ENCODE measurements around the gene SYF2.
A peak's percentile ranks its signal among the peaks of the same experiment; 100 is the strongest.
"Not testable (repeated sequence)": the region's sequence is repeated elsewhere in the genome, so short reads cannot be mapped to it uniquely, and the experiment has no call there.

Gene SYF2

GRCh38 chr1:25246600-25247023 lies 14.3 kb upstream of the SYF2 start:
- no peak for DNase-seq (ENCODE audit: low read depth in 2 of 2)

GRCh38 chr1:25245809-25246599 lies 13.7 kb upstream of the SYF2 start:
- DNase-seq (ENCODE audit: low read depth in 2 of 2): no peak

GRCh38 chr1:25245393-25245792 lies 13.1 kb upstream of the SYF2 start:
- DNase-seq (ENCODE audit: low read depth in 2 of 2): no peak

GRCh38 chr1:25243907-25244306 lies 11.6 kb upstream of the SYF2 start:
- no peak for DNase-seq (ENCODE audit: low read depth in 2 of 2)

- peak; percentile 66 to 69 for DNase-seq (ENCODE audit: low read depth in 2 of 2)
Measured at GRCh38 chr1:25239681-25240541, 7.6 kb upstream of the SYF2 start.

GRCh38 chr1:25238046-25238445 lies 5.7 kb upstream of the SYF2 start:
- DNase-seq (ENCODE audit: low read depth in 2 of 2): no peak

- not testable (repeated sequence) for DNase-seq (ENCODE audit: low read depth in 2 of 2)
Measured at GRCh38 chr1:25236261-25236660, 4.0 kb upstream of the SYF2 start.

GRCh38 chr1:25235411-25235810 lies 3.1 kb upstream of the SYF2 start:
- not testable (repeated sequence) for DNase-seq (ENCODE audit: low read depth in 2 of 2)

GRCh38 chr1:25232866-25233784 lies 823 bp upstream of the SYF2 start:
- no peak for DNase-seq (ENCODE audit: low read depth in 2 of 2)

- no peak for DNase-seq (ENCODE audit: low read depth in 2 of 2)
Measured at GRCh38 chr1:25223471-25223870, 8.8 kb downstream of the SYF2 start.

GRCh38 chr1:25222606-25223005 lies 9.7 kb downstream of the SYF2 start:
- DNase-seq (ENCODE audit: low read depth in 2 of 2): no peak

- DNase-seq (ENCODE audit: low read depth in 2 of 2): no peak
Measured at GRCh38 chr1:25220666-25221065, 11.6 kb downstream of the SYF2 start.

GRCh38 chr1:25219661-25220251 lies 12.5 kb downstream of the SYF2 start:
- no peak for DNase-seq (ENCODE audit: low read depth in 2 of 2)

GRCh38 chr1:25217598-25218232 lies 14.6 kb downstream of the SYF2 start:
- DNase-seq (ENCODE audit: low read depth in 2 of 2): no peak

GRCh38 chr1:25217015-25217414 lies 15.3 kb downstream of the SYF2 start:
- no peak for DNase-seq (ENCODE audit: low read depth in 2 of 2)

- DNase-seq (ENCODE audit: low read depth in 2 of 2): no peak
Measured at GRCh38 chr1:25216123-25216522, 16.2 kb downstream of the SYF2 start.

- DNase-seq (ENCODE audit: low read depth in 2 of 2): no peak
Measured at GRCh38 chr1:25212725-25213124, 19.6 kb downstream of the SYF2 start.

GRCh38 chr1:25210728-25211127 lies 21.6 kb downstream of the SYF2 start:
- DNase-seq (ENCODE audit: low read depth in 2 of 2): no peak

GRCh38 chr1:25209516-25209915 lies 22.8 kb downstream of the SYF2 start:
- DNase-seq (ENCODE audit: low read depth in 2 of 2): no peak

- no peak for DNase-seq (ENCODE audit: low read depth in 2 of 2)
Measured at GRCh38 chr1:25208561-25209222, 23.6 kb downstream of the SYF2 start.
